SK-N-SH (cell line): Measurements from ENCODE around the gene ATG2B. TPM values are rescaled to one million over a fixed set of nuclear protein-coding genes. Genes with fewer than 3 reads are reported as not detected.

ENCODE experiments used
- CTCF ChIA-PET: fragments of 300-600, 350-600 bp; formaldehyde crosslinking; extraction: SDS; loops from one replicate; lab custom pipeline; 2021; lab: Yijun Ruan, JAX
- POLR2A ChIA-PET: fragments of 350-600 bp; sonication (Branson Sonifier 250); formaldehyde crosslinking; extraction: SDS; loops from one replicate; lab custom pipeline; 2020; ENCODE audit warnings: antibody characterized with exemption, inconsistent platforms; lab: Yijun Ruan, JAX
- DNase-seq: peaks from one replicate; pipeline ENCODE4 v3.0.0; 2012
- H2AFZ ChIP-seq: fragments of 200-600 bp; sonication (generic); 2 replicates; pipeline ENCODE4 v1.8.1; 2016; ENCODE audit warnings: antibody characterized with exemption, mild to moderate bottlenecking, low read depth
- H3F3A ChIP-seq: fragments of 200-600 bp; sonication (generic); replicated peaks from 2 replicates; pipeline ENCODE3; 2016; ENCODE audit warnings: antibody characterized with exemption, mild to moderate bottlenecking; ENCODE audit not compliant: insufficient read depth
- H3K27ac ChIP-seq, 2 experiments: fragments of 200-500 bp in 1 of 2; fragments of 200-600 bp in 1 of 2; sonication (Bioruptor generic) in 1 of 2; sonication (generic), shearing (Covaris generic) in 1 of 2; 2 replicates each; pipeline versions ENCODE4 v1.5.1 to v1.6.1; 2014 to 2016; ENCODE audit warnings: low read depth in 2 of 2, inconsistent platforms in 1 of 2, low read length in 1 of 2, mild to moderate bottlenecking in 1 of 2, mixed read lengths in 1 of 2
- H3K27me3 ChIP-seq: fragments of 200-600 bp; sonication (generic), shearing (Covaris generic); 2 replicates; pipeline ENCODE4 v1.6.1; 2016; ENCODE audit warnings: mixed run types; ENCODE audit not compliant: insufficient read depth
- H3K36me3 ChIP-seq, 2 experiments: fragments of 200-500 bp in 1 of 2; fragments of 200-600 bp in 1 of 2; sonication (Bioruptor generic) in 1 of 2; sonication (generic) in 1 of 2; replicated peaks in 1 of 2; 2 replicates each; pipeline versions ENCODE3 to v1.5.1; 2014 to 2016; ENCODE audit warnings: low read length in 1 of 2, mild to moderate bottlenecking in 1 of 2; ENCODE audit not compliant: insufficient read depth in 2 of 2, control insufficient read depth in 1 of 2
- H3K4me1 ChIP-seq, 2 experiments: fragments of 200-500 bp in 1 of 2; fragments of 200-600 bp in 1 of 2; sonication (Bioruptor generic) in 1 of 2; sonication (generic), shearing (Covaris generic) in 1 of 2; 2 replicates each; pipeline versions ENCODE4 v1.5.1 to v1.6.1; 2014 to 2016; ENCODE audit warnings: low read depth in 1 of 2, low read length in 1 of 2, mixed run types in 1 of 2; ENCODE audit not compliant: insufficient read depth in 2 of 2, control insufficient read depth in 1 of 2
- H3K4me2 ChIP-seq: fragments of 200-600 bp; sonication (generic), shearing (Covaris generic); 2 replicates; pipeline ENCODE4 v1.6.1; 2017; ENCODE audit warnings: mixed run types
- H3K4me3 ChIP-seq, 2 experiments: fragments of 200-500 bp in 1 of 2; fragments of 200-600 bp in 1 of 2; sonication (Bioruptor generic) in 1 of 2; sonication (generic), shearing (Covaris generic) in 1 of 2; 2 replicates each; pipeline versions ENCODE4 v1.5.1 to v1.8.1; 2014 to 2016; ENCODE audit warnings: low read depth in 2 of 2, inconsistent platforms in 1 of 2, low read length in 1 of 2, mild to moderate bottlenecking in 1 of 2, mixed read lengths in 1 of 2, moderate library complexity in 1 of 2
- H3K79me2 ChIP-seq: fragments of 200-600 bp; sonication (generic); 2 replicates; pipeline ENCODE4 v1.8.1; 2017; ENCODE audit warnings: mild to moderate bottlenecking; ENCODE audit not compliant: insufficient read depth
- H3K9ac ChIP-seq: fragments of 200-600 bp; sonication (generic); 2 replicates; pipeline ENCODE4 v1.6.1; 2017; ENCODE audit warnings: mixed run types
- H3K9me2 ChIP-seq: fragments of 200-600 bp; sonication (generic); 2 replicates; pipeline ENCODE4 v1.6.1; 2017; ENCODE audit warnings: mixed run types
- H3K9me3 ChIP-seq: fragments of 200-600 bp; sonication (generic); 2 replicates; pipeline ENCODE4 v1.6.1; 2017; ENCODE audit warnings: mixed run types, mild to moderate bottlenecking, moderate library complexity
- H4K20me1 ChIP-seq: fragments of 200-600 bp; sonication (generic); 2 replicates; pipeline ENCODE4 v1.6.1; 2017; ENCODE audit warnings: mild to moderate bottlenecking, mixed run types; ENCODE audit not compliant: insufficient read depth
- CHD2 ChIP-seq: fragments of 150-350 bp; IDR thresholded peaks from 2 replicates; pipeline ENCODE4 v1.6.1; 2018; ENCODE audit warnings: low read length; ENCODE audit not compliant: partially characterized antibody
- ELF1 ChIP-seq: IDR thresholded peaks from 2 replicates; pipeline ENCODE4 v1.4.0; 2012
- FOXM1 ChIP-seq: IDR thresholded peaks from 2 replicates; pipeline ENCODE4 v1.4.0; 2012; ENCODE audit warnings: low read depth, mild to moderate bottlenecking
- JUND ChIP-seq: IDR thresholded peaks from 2 replicates; pipeline ENCODE4 v1.4.0; 2012
- MEF2A ChIP-seq: IDR thresholded peaks from 2 replicates; pipeline ENCODE4 v1.4.0; 2012; ENCODE audit warnings: low read depth, borderline replicate concordance
- MXI1 ChIP-seq: IDR thresholded peaks from 2 replicates; pipeline ENCODE4 v1.6.1; 2012; ENCODE audit warnings: mild to moderate bottlenecking, low read depth, low read length, improper control_type of control experiment
- NFIC ChIP-seq: IDR thresholded peaks from 2 replicates; pipeline ENCODE4 v1.4.0; 2012; ENCODE audit warnings: borderline replicate concordance
- NRF1 ChIP-seq: IDR thresholded peaks from 2 replicates; pipeline ENCODE4 v1.6.1; 2012; ENCODE audit warnings: low read depth, mild to moderate bottlenecking, low read length
- POLR2AphosphoS5 ChIP-seq: IDR thresholded peaks from 2 replicates; pipeline ENCODE4 v1.6.1; 2012; ENCODE audit warnings: low read depth, low read length
- RFX5 ChIP-seq: IDR thresholded peaks from 2 replicates; pipeline ENCODE4 v1.6.1; 2012; ENCODE audit warnings: mild to moderate bottlenecking, improper control_type of control experiment, low read length
- RXRA ChIP-seq: IDR thresholded peaks from 2 replicates; pipeline ENCODE4 v1.4.0; 2012; ENCODE audit warnings: low read depth, mild to moderate bottlenecking, borderline replicate concordance
- SIN3A ChIP-seq: IDR thresholded peaks from 2 replicates; pipeline ENCODE4 v1.6.1; 2012; ENCODE audit warnings: low read depth, mild to moderate bottlenecking, low read length, moderate library complexity, borderline replicate concordance
- TAF1 ChIP-seq: IDR thresholded peaks from 2 replicates; pipeline ENCODE4 v1.6.1; 2012; ENCODE audit warnings: low read depth, mild to moderate bottlenecking, low read length, moderate library complexity, borderline replicate concordance
- YY1 ChIP-seq: IDR thresholded peaks from 2 replicates; pipeline ENCODE4 v1.4.0; 2012; ENCODE audit warnings: low read depth, mild to moderate bottlenecking
- WGBS: methylation state at CpG from one replicate; pipeline ENCODE4 v1.1.6; 2017; ENCODE audit warnings: low lambda C conversion rate; 5-methylcytosine and 5-hydroxymethylcytosine counted together
- polyA plus RNA-seq, 3 experiments: library from polyadenylated mRNA; depleted of rRNA; stranded (reverse); fragments of >200 nt; gene quantifications; 2 replicates each; pipeline ENCODE4 v1.2.3, GENCODE V29; 2012
- TF ChIP-seq, protein P1 (sequence below): fragments of 150-350 bp; IDR thresholded peaks from 2 replicates; pipeline ENCODE4 v1.6.1; 2016; ENCODE audit warnings: mild to moderate bottlenecking, low read depth, low read length
- TF ChIP-seq, protein P2 (sequence below): IDR thresholded peaks from 2 replicates; pipeline ENCODE4 v1.4.0; 2012; ENCODE audit warnings: low read depth, borderline replicate concordance
- TF ChIP-seq, protein P3 (sequence below): fragments of 200-600 bp; sonication (generic); IDR thresholded peaks from 2 replicates; pipeline ENCODE4 v1.6.1; 2017; ENCODE audit warnings: antibody characterized with exemption, mild to moderate bottlenecking, moderate library complexity
- TF ChIP-seq, protein P4 (sequence below): IDR thresholded peaks from 2 replicates; pipeline ENCODE4 v1.6.1; 2012; ENCODE audit warnings: mild to moderate bottlenecking, low read depth, low read length, moderate library complexity

Gene ATG2B, protein sequence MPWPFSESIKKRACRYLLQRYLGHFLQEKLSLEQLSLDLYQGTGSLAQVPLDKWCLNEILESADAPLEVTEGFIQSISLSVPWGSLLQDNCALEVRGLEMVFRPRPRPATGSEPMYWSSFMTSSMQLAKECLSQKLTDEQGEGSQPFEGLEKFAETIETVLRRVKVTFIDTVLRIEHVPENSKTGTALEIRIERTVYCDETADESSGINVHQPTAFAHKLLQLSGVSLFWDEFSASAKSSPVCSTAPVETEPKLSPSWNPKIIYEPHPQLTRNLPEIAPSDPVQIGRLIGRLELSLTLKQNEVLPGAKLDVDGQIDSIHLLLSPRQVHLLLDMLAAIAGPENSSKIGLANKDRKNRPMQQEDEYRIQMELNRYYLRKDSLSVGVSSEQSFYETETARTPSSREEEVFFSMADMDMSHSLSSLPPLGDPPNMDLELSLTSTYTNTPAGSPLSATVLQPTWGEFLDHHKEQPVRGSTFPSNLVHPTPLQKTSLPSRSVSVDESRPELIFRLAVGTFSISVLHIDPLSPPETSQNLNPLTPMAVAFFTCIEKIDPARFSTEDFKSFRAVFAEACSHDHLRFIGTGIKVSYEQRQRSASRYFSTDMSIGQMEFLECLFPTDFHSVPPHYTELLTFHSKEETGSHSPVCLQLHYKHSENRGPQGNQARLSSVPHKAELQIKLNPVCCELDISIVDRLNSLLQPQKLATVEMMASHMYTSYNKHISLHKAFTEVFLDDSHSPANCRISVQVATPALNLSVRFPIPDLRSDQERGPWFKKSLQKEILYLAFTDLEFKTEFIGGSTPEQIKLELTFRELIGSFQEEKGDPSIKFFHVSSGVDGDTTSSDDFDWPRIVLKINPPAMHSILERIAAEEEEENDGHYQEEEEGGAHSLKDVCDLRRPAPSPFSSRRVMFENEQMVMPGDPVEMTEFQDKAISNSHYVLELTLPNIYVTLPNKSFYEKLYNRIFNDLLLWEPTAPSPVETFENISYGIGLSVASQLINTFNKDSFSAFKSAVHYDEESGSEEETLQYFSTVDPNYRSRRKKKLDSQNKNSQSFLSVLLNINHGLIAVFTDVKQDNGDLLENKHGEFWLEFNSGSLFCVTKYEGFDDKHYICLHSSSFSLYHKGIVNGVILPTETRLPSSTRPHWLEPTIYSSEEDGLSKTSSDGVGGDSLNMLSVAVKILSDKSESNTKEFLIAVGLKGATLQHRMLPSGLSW (N-terminal part only)
- 5.8 and 7.5 TPM in 2 replicates for polyA plus RNA-seq (2012; rRNA removed)
- polyA plus RNA-seq (2012; cell fraction: cytosol; rRNA removed) = 4.6 and 5.8 TPM in 2 replicates
- 12.6 and 20.0 TPM in 2 replicates for polyA plus RNA-seq (2012; cell fraction: nucleus; rRNA removed)

DNA sequence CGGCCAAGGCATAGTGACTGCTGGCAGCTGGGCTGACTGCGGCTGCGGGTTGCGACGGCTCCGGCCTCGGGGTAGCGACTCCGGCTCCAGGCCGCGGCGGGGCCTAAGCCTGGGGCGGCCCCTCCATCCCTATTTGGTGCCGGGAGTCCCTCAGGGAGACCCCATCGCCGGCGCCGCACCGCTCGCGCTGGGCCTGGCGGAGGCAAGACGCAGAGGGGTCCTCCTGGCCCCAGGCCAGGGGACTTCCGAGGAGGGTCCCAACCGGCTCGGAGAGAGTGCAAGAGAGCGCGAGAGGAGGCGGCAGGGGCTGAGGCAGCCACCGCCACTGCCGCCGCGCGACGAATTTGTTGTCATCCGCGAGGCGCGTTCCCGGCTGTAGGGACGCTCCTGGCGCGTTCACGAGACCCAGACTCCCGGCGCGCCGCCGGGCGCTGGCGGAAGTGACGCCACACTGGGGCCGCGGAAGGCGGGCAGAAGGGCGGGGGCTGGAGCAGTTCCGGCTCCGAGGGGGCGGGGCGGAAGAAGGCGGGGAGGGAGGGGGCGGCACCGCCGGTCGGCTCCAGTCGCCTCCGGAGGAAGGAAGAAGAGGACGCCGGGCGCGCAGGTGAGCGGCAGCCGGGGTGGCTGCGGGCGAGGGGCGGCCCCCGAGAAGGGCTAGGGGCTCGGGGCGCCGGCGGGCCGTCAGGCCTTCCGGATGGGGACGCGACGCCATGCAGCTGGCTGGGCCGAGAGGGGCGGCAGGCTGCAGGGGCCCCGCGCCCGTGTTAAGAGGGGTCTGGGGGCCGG, at the start of gene ATG2B, which contains the start of gene GSKIP:
ATG2B (minus strand) TSS at position 377 of the 786 bp plus-strand sequence; CDS start at position 12, 365 bp downstream.
GSKIP (plus strand) TSS at position 562 of the 786 bp plus-strand sequence. CDS start 18,722 bp downstream, outside the sequence.
- Histone ChIP-seq H3K27ac (peak within 1 kb of the TSS; percentile 66 to 87), H3K9me2 (no peaks in the 10 kb centered on the region), H3K79me2 (peaks cover 88% of the 10 kb centered on the region), H4K20me1 (peaks cover 8% of the 10 kb centered on the region), H3K36me3 (peaks cover 0 to 3% of the 10 kb centered on the region in 2 experiments), H3F3A (no peaks in the 10 kb centered on the region), H3K4me1 (peaks cover 14 to 22% of the 10 kb centered on the region in 2 experiments; a peak in 3 of 4 replicates), H3K27me3 (no peaks in the 10 kb centered on the region), H3K9me3 (no peaks in the 10 kb centered on the region), H3K4me2 (peak within 1 kb of the TSS; percentile 96), H2AFZ (peak within 1 kb of the TSS; percentile 83), H3K4me3 (peak within 1 kb of the TSS; percentile 96 to 98), H3K9ac (peak within 1 kb of the TSS; percentile 84)
- ChIA-PET CTCF (interaction anchor here (0.6 to 0.9 kb wide), 3 partner anchors 16 to 27 kb away, joined by 3 to 4 read pairs (median 4); no protein-coding TSS in a partner anchor), POLR2A (interaction anchor here (1.1 kb wide), 1 partner anchor 28 kb away, joined by 3 read pairs; the partner anchor contains the start of gene AK7)
- peak; percentile 98 for DNase-seq
- WGBS = 0% methylated on average over 5 of the region's 92 CpGs
- TF ChIP-seq, protein P1, sequence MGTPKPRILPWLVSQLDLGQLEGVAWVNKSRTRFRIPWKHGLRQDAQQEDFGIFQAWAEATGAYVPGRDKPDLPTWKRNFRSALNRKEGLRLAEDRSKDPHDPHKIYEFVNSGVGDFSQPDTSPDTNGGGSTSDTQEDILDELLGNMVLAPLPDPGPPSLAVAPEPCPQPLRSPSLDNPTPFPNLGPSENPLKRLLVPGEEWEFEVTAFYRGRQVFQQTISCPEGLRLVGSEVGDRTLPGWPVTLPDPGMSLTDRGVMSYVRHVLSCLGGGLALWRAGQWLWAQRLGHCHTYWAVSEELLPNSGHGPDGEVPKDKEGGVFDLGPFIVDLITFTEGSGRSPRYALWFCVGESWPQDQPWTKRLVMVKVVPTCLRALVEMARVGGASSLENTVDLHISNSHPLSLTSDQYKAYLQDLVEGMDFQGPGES = no peak
- TF ChIP-seq FOXM1 = no peak
- TF ChIP-seq RFX5 = no peak
- peak; percentile 72; the same call in 1 of the 2 replicates for TF ChIP-seq TAF1
- peak; percentile 25; the same call in 1 of the 2 replicates for TF ChIP-seq SIN3A
- TF ChIP-seq NRF1 = no peak
- no peak for TF ChIP-seq MEF2A
- no peak for TF ChIP-seq JUND
- TF ChIP-seq, protein P2, sequence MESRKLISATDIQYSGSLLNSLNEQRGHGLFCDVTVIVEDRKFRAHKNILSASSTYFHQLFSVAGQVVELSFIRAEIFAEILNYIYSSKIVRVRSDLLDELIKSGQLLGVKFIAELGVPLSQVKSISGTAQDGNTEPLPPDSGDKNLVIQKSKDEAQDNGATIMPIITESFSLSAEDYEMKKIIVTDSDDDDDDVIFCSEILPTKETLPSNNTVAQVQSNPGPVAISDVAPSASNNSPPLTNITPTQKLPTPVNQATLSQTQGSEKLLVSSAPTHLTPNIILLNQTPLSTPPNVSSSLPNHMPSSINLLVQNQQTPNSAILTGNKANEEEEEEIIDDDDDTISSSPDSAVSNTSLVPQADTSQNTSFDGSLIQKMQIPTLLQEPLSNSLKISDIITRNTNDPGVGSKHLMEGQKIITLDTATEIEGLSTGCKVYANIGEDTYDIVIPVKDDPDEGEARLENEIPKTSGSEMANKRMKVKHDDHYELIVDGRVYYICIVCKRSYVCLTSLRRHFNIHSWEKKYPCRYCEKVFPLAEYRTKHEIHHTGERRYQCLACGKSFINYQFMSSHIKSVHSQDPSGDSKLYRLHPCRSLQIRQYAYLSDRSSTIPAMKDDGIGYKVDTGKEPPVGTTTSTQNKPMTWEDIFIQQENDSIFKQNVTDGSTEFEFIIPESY = no peak
- TF ChIP-seq NFIC = peak; percentile 45; the same call in 1 of the 2 replicates
- TF ChIP-seq, protein P3, sequence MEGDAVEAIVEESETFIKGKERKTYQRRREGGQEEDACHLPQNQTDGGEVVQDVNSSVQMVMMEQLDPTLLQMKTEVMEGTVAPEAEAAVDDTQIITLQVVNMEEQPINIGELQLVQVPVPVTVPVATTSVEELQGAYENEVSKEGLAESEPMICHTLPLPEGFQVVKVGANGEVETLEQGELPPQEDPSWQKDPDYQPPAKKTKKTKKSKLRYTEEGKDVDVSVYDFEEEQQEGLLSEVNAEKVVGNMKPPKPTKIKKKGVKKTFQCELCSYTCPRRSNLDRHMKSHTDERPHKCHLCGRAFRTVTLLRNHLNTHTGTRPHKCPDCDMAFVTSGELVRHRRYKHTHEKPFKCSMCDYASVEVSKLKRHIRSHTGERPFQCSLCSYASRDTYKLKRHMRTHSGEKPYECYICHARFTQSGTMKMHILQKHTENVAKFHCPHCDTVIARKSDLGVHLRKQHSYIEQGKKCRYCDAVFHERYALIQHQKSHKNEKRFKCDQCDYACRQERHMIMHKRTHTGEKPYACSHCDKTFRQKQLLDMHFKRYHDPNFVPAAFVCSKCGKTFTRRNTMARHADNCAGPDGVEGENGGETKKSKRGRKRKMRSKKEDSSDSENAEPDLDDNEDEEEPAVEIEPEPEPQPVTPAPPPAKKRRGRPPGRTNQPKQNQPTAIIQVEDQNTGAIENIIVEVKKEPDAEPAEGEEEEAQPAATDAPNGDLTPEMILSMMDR = no peak
- TF ChIP-seq MXI1 = peak; percentile 60; the same call in 1 of the 2 replicates
- TF ChIP-seq RXRA = no peak
- TF ChIP-seq, protein P4, sequence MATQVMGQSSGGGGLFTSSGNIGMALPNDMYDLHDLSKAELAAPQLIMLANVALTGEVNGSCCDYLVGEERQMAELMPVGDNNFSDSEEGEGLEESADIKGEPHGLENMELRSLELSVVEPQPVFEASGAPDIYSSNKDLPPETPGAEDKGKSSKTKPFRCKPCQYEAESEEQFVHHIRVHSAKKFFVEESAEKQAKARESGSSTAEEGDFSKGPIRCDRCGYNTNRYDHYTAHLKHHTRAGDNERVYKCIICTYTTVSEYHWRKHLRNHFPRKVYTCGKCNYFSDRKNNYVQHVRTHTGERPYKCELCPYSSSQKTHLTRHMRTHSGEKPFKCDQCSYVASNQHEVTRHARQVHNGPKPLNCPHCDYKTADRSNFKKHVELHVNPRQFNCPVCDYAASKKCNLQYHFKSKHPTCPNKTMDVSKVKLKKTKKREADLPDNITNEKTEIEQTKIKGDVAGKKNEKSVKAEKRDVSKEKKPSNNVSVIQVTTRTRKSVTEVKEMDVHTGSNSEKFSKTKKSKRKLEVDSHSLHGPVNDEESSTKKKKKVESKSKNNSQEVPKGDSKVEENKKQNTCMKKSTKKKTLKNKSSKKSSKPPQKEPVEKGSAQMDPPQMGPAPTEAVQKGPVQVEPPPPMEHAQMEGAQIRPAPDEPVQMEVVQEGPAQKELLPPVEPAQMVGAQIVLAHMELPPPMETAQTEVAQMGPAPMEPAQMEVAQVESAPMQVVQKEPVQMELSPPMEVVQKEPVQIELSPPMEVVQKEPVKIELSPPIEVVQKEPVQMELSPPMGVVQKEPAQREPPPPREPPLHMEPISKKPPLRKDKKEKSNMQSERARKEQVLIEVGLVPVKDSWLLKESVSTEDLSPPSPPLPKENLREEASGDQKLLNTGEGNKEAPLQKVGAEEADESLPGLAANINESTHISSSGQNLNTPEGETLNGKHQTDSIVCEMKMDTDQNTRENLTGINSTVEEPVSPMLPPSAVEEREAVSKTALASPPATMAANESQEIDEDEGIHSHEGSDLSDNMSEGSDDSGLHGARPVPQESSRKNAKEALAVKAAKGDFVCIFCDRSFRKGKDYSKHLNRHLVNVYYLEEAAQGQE = 0 out of 2 replicates have a peak, but pooled peaks have one; percentile 8
- TF ChIP-seq YY1 = no peak
- peak; percentile 42; the same call in 1 of the 2 replicates for TF ChIP-seq ELF1
- TF ChIP-seq CHD2 = peak; percentile 25
- TF ChIP-seq POLR2AphosphoS5 = peak; percentile 53; the same call in 1 of the 2 replicates
